AG04449 (cell line): ENCODE data around the gene RAB11FIP4.

ENCODE experiments used
- CTCF ChIA-PET: fragments of 350-600 bp; formaldehyde crosslinking; extraction: SDS; loops from one replicate; lab custom pipeline; 2021; ENCODE audit warnings: antibody characterized with exemption; lab: Yijun Ruan, JAX
- POLR2A ChIA-PET: fragments of 400-600, 350-600 bp; formaldehyde crosslinking; extraction: SDS; loops from one replicate; lab custom pipeline; 2020; ENCODE audit warnings: antibody characterized with exemption, inconsistent platforms; lab: Yijun Ruan, JAX
- DNase-seq: peaks from one replicate; pipeline ENCODE4 v3.0.0-alpha.2; 2010; ENCODE audit warnings: low read depth, low spot score
- H3K4me3 ChIP-seq: 2 replicates; pipeline ENCODE4 v1.5.1; 2011; ENCODE audit warnings: low read depth, mild to moderate bottlenecking, control low read depth, low read length
- CTCF ChIP-seq: IDR thresholded peaks from one replicate; pipeline ENCODE4 v1.5.1; 2011; ENCODE audit warnings: mild to moderate bottlenecking, moderate library complexity, low read length, control low read depth, inconsistent platforms; ENCODE audit not compliant: insufficient read depth; ENCODE audit errors: missing control alignments

The RAB11FIP4 gene

GRCh38 chr17:31389657-31390381 is 1.7 kb upstream of the RAB11FIP4 start:
- no peak overlapping the region for H3K4me3 ChIP-seq
- CTCF ChIA-PET: interaction anchor here (0.6 to 4.1 kb wide), 17 partner anchors 8 to 452 kb away, joined by 3 to 58 read pairs (median 5); no protein-coding TSS in a partner anchor
- no peak for TF ChIP-seq CTCF
- POLR2A ChIA-PET: no interaction called here
- DNase-seq: no peak

- no peak for TF ChIP-seq CTCF
- ChIA-PET CTCF (interaction anchor here (0.7 to 4.1 kb wide), 8 partner anchors 11 to 420 kb away, joined by 3 to 58 read pairs (median 6); partner anchors contain the start of gene RNF135), POLR2A (no interaction called here)
- H3K4me3 ChIP-seq: no peak overlapping the region
- DNase-seq: no peak
These were observed 1.1 kb upstream of the RAB11FIP4 start for GRCh38 chr17:31390426-31390747.

- POLR2A ChIA-PET: no interaction called here
- H3K4me3 ChIP-seq: peak overlapping the region; percentile 39
- TF ChIP-seq CTCF: no peak
- DNase-seq: no peak
- CTCF ChIA-PET: interaction anchor here (0.7 to 4.1 kb wide), 4 partner anchors 11 to 420 kb away, joined by 3 to 58 read pairs (median 15); partner anchors contain the start of gene RNF135
These were observed 553 bp upstream of the RAB11FIP4 start for GRCh38 chr17:31390748-31391495.

- TF ChIP-seq CTCF: no peak
- DNase-seq: no peak
- CTCF ChIA-PET: interaction anchor here (1.0 kb wide), 2 partner anchors 23 to 135 kb away, joined by 3 read pairs; no protein-coding TSS in a partner anchor
- POLR2A ChIA-PET: no interaction called here
- peak overlapping the region; percentile 37 for H3K4me3 ChIP-seq
These were observed 754 bp downstream of the RAB11FIP4 start for GRCh38 chr17:31392002-31392855.

GRCh38 chr17:31392856-31393748 is 1.6 kb downstream of the RAB11FIP4 start:
- no peak for DNase-seq
- no peak for TF ChIP-seq CTCF
- ChIA-PET POLR2A (no interaction called here), CTCF (interaction anchor here (0.6 to 1.3 kb wide), 2 partner anchors 23 to 132 kb away, joined by 3 read pairs; no protein-coding TSS in a partner anchor)
- no peak overlapping the region for H3K4me3 ChIP-seq
